GM23338 (cell line): ENCODE results near the gene VPS26C.

ENCODE experiments used
- EZH2phosphoT487 ChIP-seq: fragments of 200-600 bp; sonication (generic); IDR thresholded peaks from one replicate; pipeline ENCODE4 v1.8.1; 2018; ENCODE audit warnings: antibody characterized with exemption; ENCODE audit not compliant: unreplicated experiment
- POLR2AphosphoS5 ChIP-seq: IDR thresholded peaks from 2 replicates; pipeline ENCODE4 v1.6.1; 2016; ENCODE audit warnings: antibody characterized with exemption, low read depth
- ZNF114 ChIP-seq: fragments of 250-450 bp; sonication (Bioruptor Pico); IDR thresholded peaks from 2 replicates; pipeline ENCODE4 v1.5.0; 2020; ENCODE audit warnings: mild to moderate bottlenecking, moderate library complexity
- TF ChIP-seq, protein P1 (sequence below), 2 experiments: fragments of 200-600 bp in 1 of 2; sonication (generic) in 1 of 2; conservative IDR thresholded peaks; 2 replicates each; pipeline versions ENCODE4 v1.5.1 to v1.6.1; 2016 to 2017; ENCODE audit warnings: antibody characterized with exemption in 2 of 2, low read depth in 2 of 2, mild to moderate bottlenecking in 2 of 2, moderate library complexity in 1 of 2
- TF ChIP-seq, protein P2 (sequence below): IDR thresholded peaks from 2 replicates; pipeline ENCODE4 v1.6.1; 2016; ENCODE audit warnings: antibody characterized with exemption

DNA sequence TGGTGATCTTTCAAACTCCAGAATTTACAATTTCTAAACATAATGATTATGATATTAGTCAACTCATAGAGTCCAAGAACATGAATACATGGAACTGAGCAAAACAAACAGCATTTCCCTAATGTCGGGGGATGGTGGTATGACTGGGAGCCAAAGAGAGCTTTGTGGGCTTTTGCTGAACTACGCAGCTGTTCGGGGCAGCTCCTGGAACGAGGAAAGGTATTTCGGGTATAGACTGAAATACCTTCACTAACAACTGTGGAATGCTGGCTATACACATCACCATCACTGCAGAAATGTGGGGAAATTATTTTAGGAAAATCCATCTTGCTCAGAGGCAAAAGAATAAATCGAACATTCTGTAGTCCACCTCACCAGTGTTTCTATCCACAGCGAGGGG lies 30.2 kb upstream of the VPS26C start:
- TF ChIP-seq, protein P1, sequence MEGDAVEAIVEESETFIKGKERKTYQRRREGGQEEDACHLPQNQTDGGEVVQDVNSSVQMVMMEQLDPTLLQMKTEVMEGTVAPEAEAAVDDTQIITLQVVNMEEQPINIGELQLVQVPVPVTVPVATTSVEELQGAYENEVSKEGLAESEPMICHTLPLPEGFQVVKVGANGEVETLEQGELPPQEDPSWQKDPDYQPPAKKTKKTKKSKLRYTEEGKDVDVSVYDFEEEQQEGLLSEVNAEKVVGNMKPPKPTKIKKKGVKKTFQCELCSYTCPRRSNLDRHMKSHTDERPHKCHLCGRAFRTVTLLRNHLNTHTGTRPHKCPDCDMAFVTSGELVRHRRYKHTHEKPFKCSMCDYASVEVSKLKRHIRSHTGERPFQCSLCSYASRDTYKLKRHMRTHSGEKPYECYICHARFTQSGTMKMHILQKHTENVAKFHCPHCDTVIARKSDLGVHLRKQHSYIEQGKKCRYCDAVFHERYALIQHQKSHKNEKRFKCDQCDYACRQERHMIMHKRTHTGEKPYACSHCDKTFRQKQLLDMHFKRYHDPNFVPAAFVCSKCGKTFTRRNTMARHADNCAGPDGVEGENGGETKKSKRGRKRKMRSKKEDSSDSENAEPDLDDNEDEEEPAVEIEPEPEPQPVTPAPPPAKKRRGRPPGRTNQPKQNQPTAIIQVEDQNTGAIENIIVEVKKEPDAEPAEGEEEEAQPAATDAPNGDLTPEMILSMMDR (conservative IDR thresholded peaks at IDR 0.05; ENCODE audit: low read depth in 2 of 2) = no peak
- TF ChIP-seq ZNF114 (CRISPR knock-in tag) (no peak), EZH2phosphoT487 (no peak), POLR2AphosphoS5 (no peak)
- TF ChIP-seq, protein P2, sequence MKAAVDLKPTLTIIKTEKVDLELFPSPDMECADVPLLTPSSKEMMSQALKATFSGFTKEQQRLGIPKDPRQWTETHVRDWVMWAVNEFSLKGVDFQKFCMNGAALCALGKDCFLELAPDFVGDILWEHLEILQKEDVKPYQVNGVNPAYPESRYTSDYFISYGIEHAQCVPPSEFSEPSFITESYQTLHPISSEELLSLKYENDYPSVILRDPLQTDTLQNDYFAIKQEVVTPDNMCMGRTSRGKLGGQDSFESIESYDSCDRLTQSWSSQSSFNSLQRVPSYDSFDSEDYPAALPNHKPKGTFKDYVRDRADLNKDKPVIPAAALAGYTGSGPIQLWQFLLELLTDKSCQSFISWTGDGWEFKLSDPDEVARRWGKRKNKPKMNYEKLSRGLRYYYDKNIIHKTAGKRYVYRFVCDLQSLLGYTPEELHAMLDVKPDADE = no peak
